Measurements from ENCODE around the gene MYBPHL. TPM values are rescaled to one million over a fixed set of nuclear protein-coding genes. Genes with fewer than 3 reads are reported as not detected.
A peak's percentile ranks its signal among the peaks of the same experiment; 100 is the strongest.

Gene MYBPHL
- total RNA-seq, 3 donors from 2014 or later (not counting 1 experiment from before 2014, with no cell fraction given): not detected

DNA sequence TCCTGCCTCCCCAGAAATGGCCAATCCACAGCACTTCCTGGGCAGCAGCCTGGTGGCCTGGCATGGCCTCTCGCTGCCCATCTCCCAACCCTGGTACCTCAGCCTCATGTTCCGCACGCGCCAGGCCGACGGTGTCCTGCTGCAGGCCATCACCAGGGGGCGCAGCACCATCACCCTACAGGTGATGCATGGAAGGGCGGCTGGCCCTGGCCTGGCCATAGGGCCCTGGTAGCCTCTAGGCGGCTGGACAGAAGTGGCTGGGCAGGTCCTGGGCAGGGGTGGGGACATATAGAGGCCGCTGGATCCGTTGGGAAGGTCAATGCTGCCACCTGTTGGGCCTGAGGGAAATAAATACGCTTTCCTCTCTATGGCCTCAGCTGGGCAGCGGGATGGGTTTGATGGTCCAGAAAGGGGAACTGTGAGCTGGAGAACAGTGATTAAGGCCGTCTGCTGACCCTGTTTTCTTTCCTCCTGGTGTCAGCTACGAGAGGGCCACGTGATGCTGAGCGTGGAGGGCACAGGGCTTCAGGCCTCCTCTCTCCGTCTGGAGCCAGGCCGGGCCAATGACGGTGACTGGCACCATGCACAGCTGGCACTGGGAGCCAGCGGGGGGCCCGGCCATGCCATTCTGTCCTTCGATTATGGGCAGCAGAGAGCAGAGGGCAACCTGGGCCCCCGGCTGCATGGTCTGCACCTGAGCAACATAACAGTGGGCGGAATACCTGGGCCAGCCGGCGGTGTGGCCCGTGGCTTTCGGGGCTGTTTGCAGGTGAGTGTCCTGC lies 43.0 kb downstream of the MYBPHL start:
- no peaks in the 10 kb centered on the region for H3K27me3 Mint-ChIP-seq (ENCODE audit: low read depth in 2 of 2)
- Histone ChIP-seq H3K4me3 (ENCODE audit: low read length) (no peak overlapping the region), H3K4me1 (ENCODE audit: control insufficient read depth, insufficient read depth, low read length) (peaks cover 7% of the 10 kb centered on the region), H3K27me3 (ENCODE audit: control insufficient read depth, insufficient read depth, low read length) (no peaks in the 10 kb centered on the region), H3K36me3 (ENCODE audit: control insufficient read depth, insufficient read depth, low read length) (no peaks in the 10 kb centered on the region), H3K27ac (ENCODE audit: low read length) (no peak overlapping the region), H3K9me3 (ENCODE audit: control insufficient read depth, insufficient read depth, low read length) (no peaks in the 10 kb centered on the region)
- H3K27ac Mint-ChIP-seq: no peak overlapping the region
- H3K9me3 Mint-ChIP-seq: no peaks in the 10 kb centered on the region
- no peaks in the 10 kb centered on the region for H3K36me3 Mint-ChIP-seq
- ATAC-seq (peak; percentile 79 to 97 (median 94)), DNase-seq (peak; percentile 64 to 86)
- peaks cover 0 to 5% of the 10 kb centered on the region in 2 donors for H3K4me1 Mint-ChIP-seq
- intact Hi-C loops (cut with micrococcal nuclease): loop anchor here (1.0 to 5.0 kb wide), 3 partner anchors 136 to 269 kb away; partner anchors contain the start of gene CYB561D1
- H3K4me3 Mint-ChIP-seq: no peak overlapping the region
- TF ChIP-seq, protein P1, sequence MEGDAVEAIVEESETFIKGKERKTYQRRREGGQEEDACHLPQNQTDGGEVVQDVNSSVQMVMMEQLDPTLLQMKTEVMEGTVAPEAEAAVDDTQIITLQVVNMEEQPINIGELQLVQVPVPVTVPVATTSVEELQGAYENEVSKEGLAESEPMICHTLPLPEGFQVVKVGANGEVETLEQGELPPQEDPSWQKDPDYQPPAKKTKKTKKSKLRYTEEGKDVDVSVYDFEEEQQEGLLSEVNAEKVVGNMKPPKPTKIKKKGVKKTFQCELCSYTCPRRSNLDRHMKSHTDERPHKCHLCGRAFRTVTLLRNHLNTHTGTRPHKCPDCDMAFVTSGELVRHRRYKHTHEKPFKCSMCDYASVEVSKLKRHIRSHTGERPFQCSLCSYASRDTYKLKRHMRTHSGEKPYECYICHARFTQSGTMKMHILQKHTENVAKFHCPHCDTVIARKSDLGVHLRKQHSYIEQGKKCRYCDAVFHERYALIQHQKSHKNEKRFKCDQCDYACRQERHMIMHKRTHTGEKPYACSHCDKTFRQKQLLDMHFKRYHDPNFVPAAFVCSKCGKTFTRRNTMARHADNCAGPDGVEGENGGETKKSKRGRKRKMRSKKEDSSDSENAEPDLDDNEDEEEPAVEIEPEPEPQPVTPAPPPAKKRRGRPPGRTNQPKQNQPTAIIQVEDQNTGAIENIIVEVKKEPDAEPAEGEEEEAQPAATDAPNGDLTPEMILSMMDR (IDR thresholded peaks at IDR 0.05): peak; percentile 78
- 52% methylated on average over 29 of the region's 29 CpGs for WGBS (ENCODE audit: insufficient coverage)

DNA sequence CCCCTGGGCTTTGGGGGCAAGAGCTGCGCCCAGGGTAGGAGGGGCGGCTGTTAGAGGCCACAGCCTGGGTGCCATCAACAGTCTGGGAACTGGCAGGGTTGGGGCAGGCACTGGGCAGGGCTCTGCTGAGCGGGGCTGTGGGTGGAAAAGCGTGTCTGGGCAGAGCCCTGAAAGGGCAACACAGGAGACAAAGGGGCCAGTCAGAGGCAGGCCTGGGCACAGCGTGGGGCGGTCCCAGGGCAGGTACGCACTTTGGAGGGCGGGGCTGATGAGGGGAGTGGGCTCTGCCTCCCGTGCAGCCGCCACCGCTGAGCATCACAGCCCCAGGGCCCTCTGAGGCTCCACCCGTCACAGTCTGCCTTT lies 43.6 kb downstream of the MYBPHL start:
- H3K4me1 ChIP-seq (ENCODE audit: control insufficient read depth, insufficient read depth, low read length): peaks cover 7% of the 10 kb centered on the region
- ATAC-seq: peak in 1 of 3 donors; percentile 17
- H3K36me3 ChIP-seq (ENCODE audit: control insufficient read depth, insufficient read depth, low read length): no peaks in the 10 kb centered on the region
- no peak for DNase-seq
- no peak overlapping the region for H3K27ac Mint-ChIP-seq
- TF ChIP-seq, protein P1 (IDR thresholded peaks at IDR 0.05): no peak
- no peak overlapping the region for H3K4me3 ChIP-seq (ENCODE audit: low read length)
- 72% methylated on average over 12 of the region's 12 CpGs for WGBS (ENCODE audit: insufficient coverage)
- no peaks in the 10 kb centered on the region for H3K36me3 Mint-ChIP-seq
- peaks cover 0 to 5% of the 10 kb centered on the region in 2 donors for H3K4me1 Mint-ChIP-seq
- H3K27me3 Mint-ChIP-seq (ENCODE audit: low read depth in 2 of 2): no peaks in the 10 kb centered on the region
- H3K4me3 Mint-ChIP-seq: no peak overlapping the region
- H3K27me3 ChIP-seq (ENCODE audit: control insufficient read depth, insufficient read depth, low read length): no peaks in the 10 kb centered on the region
- no peaks in the 10 kb centered on the region for H3K9me3 ChIP-seq (ENCODE audit: control insufficient read depth, insufficient read depth, low read length)
- H3K27ac ChIP-seq (ENCODE audit: low read length): no peak overlapping the region
- intact Hi-C loops (cut with micrococcal nuclease): loop anchor here (1.0 to 5.0 kb wide), 3 partner anchors 136 to 269 kb away; partner anchors contain the start of gene CYB561D1
- no peaks in the 10 kb centered on the region for H3K9me3 Mint-ChIP-seq

DNA sequence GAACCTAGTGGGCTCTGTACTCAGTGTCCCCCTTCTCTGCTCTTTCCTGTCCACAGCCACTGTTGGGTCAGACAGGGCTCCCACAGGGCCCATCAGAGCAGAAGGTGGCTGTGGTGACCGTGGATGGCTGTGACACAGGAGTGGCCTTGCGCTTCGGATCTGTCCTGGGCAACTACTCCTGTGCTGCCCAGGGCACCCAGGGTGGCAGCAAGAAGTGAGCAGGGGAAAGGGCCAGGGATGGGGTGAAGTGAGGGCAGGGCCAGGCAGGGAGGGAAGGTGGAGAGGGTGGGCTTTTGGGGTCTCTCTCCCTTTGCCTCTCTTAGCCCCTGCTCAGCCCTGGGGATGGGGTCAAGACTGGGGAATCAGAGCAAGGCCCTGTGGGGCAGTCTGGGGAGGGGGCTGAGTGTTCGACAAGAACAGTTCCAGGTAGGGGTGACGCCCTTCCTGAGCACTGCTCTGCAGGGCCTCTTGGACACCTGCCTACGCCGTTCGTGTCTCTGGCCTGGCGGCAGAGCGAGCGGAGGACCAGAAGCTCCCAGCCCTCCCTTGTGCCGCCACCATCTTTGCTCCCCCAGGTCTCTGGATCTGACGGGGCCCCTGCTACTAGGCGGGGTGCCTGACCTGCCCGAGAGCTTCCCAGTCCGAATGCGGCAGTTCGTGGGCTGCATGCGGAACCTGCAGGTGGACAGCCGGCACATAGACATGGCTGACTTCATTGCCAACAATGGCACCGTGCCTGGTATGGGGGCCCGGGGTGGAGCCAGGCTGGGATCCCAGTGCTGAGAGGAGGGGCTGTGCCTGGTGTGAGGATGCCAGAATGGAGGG lies 44.4 kb downstream of the MYBPHL start:
- ATAC-seq: no peak
- Mint-ChIP-seq H3K4me3 (no peak overlapping the region), H3K9me3 (no peaks in the 10 kb centered on the region), H3K36me3 (no peaks in the 10 kb centered on the region), H3K27ac (no peak overlapping the region), H3K4me1 (peaks cover 0 to 10% of the 10 kb centered on the region in 2 donors), H3K27me3 (ENCODE audit: low read depth in 2 of 2) (no peaks in the 10 kb centered on the region)
- H3K4me3 ChIP-seq (ENCODE audit: low read length): no peak overlapping the region
- no peak overlapping the region for H3K27ac ChIP-seq (ENCODE audit: low read length)
- 92% methylated on average over 22 of the region's 22 CpGs for WGBS (ENCODE audit: insufficient coverage)
- H3K36me3 ChIP-seq (ENCODE audit: control insufficient read depth, insufficient read depth, low read length): no peaks in the 10 kb centered on the region
- TF ChIP-seq, protein P1 (IDR thresholded peaks at IDR 0.05): no peak
- no peaks in the 10 kb centered on the region for H3K27me3 ChIP-seq (ENCODE audit: control insufficient read depth, insufficient read depth, low read length)
- intact Hi-C loops (cut with micrococcal nuclease): loop anchor here (1.0 to 5.0 kb wide), 3 partner anchors 137 to 270 kb away; partner anchors contain the start of gene CYB561D1
- no peak for DNase-seq
- H3K9me3 ChIP-seq (ENCODE audit: control insufficient read depth, insufficient read depth, low read length): no peaks in the 10 kb centered on the region
- peaks cover 7% of the 10 kb centered on the region for H3K4me1 ChIP-seq (ENCODE audit: control insufficient read depth, insufficient read depth, low read length)
